Endothelial cell (in vitro differentiated cells): ENCODE measurements around the gene ADGRG6. TPM values are rescaled to one million over a fixed set of nuclear protein-coding genes. Genes with fewer than 3 reads are reported as not detected.

Experiments
- DNase-seq: peaks from one replicate; pipeline ENCODE4 v3.0.0; 2021; ENCODE audit warnings: low spot score
- H3K27ac Mint-ChIP-seq: one replicate; pipeline ENCODE4 v1.8.0; 2021; ENCODE audit warnings: mixed read lengths, inconsistent platforms; ENCODE audit not compliant: unreplicated experiment
- H3K27me3 Mint-ChIP-seq: one replicate; pipeline ENCODE4 v1.8.0; 2021; ENCODE audit warnings: mild to moderate bottlenecking, moderate library complexity, mixed read lengths, inconsistent platforms; ENCODE audit not compliant: unreplicated experiment
- H3K36me3 Mint-ChIP-seq: one replicate; pipeline ENCODE4 v1.8.0; 2021; ENCODE audit warnings: mild to moderate bottlenecking, low read depth, mixed read lengths, inconsistent platforms; ENCODE audit not compliant: unreplicated experiment
- H3K4me1 Mint-ChIP-seq: one replicate; pipeline ENCODE4 v1.8.0; 2021; ENCODE audit warnings: mild to moderate bottlenecking, mixed read lengths, inconsistent platforms; ENCODE audit not compliant: unreplicated experiment
- H3K4me3 Mint-ChIP-seq: one replicate; pipeline ENCODE4 v1.8.0; 2021; ENCODE audit warnings: mild to moderate bottlenecking, mixed read lengths, inconsistent platforms; ENCODE audit not compliant: unreplicated experiment
- H3K9me3 Mint-ChIP-seq: one replicate; pipeline ENCODE4 v1.8.0; 2021; ENCODE audit warnings: mixed read lengths, inconsistent platforms; ENCODE audit not compliant: unreplicated experiment
- CTCF ChIP-seq: fragments of 200-600 bp; sonication (generic); IDR thresholded peaks from one replicate; pipeline ENCODE4 v1.5.0; 2021; ENCODE audit warnings: antibody characterized with exemption; ENCODE audit not compliant: unreplicated experiment
- total RNA-seq: library from RNA; stranded (reverse); fragmentation: NEBNext Ultra II Directional; extraction: Animal tissue kit (Norgen Biotek cat#: 25700); gene quantifications from one replicate; pipeline ENCODE4 v1.2.1, GENCODE V29; 2021; ENCODE audit not compliant: unreplicated experiment

Gene ADGRG6
- total RNA-seq, 1 donor from 2014 or later, result 8.8 TPM

- Mint-ChIP-seq H3K9me3 (no peaks in the 10 kb centered on the region), H3K4me3 (no peak overlapping the region), H3K27ac (no peak overlapping the region), H3K27me3 (no peaks in the 10 kb centered on the region), H3K4me1 (no peaks in the 10 kb centered on the region), H3K36me3 (no peaks in the 10 kb centered on the region)
- no peak for TF ChIP-seq CTCF
- no peak for DNase-seq
These were observed 21.6 kb downstream of the ADGRG6 start for GRCh38 chr6:142323377-142323776.

GRCh38 chr6:142324111-142324510, 22.3 kb downstream of the ADGRG6 start:
- Mint-ChIP-seq H3K27me3 (no peaks in the 10 kb centered on the region), H3K4me1 (no peaks in the 10 kb centered on the region), H3K4me3 (no peak overlapping the region), H3K9me3 (no peaks in the 10 kb centered on the region), H3K36me3 (no peaks in the 10 kb centered on the region), H3K27ac (no peak overlapping the region)
- no peak for DNase-seq
- no peak for TF ChIP-seq CTCF

GRCh38 chr6:142325111-142325510, 23.3 kb downstream of the ADGRG6 start:
- no peaks in the 10 kb centered on the region for H3K27me3 Mint-ChIP-seq
- no peak overlapping the region for H3K4me3 Mint-ChIP-seq
- no peaks in the 10 kb centered on the region for H3K4me1 Mint-ChIP-seq
- no peaks in the 10 kb centered on the region for H3K36me3 Mint-ChIP-seq
- DNase-seq, result no peak
- no peaks in the 10 kb centered on the region for H3K9me3 Mint-ChIP-seq
- no peak for TF ChIP-seq CTCF
- no peak overlapping the region for H3K27ac Mint-ChIP-seq

- Mint-ChIP-seq H3K9me3 (no peaks in the 10 kb centered on the region), H3K36me3 (no peaks in the 10 kb centered on the region), H3K4me3 (no peak overlapping the region), H3K27me3 (no peaks in the 10 kb centered on the region), H3K27ac (no peak overlapping the region), H3K4me1 (peaks cover 7% of the 10 kb centered on the region)
- TF ChIP-seq CTCF, result no peak
- no peak for DNase-seq
These were observed 24.7 kb downstream of the ADGRG6 start for GRCh38 chr6:142326540-142326939.

- no peak for DNase-seq
- Mint-ChIP-seq H3K4me3 (no peak overlapping the region), H3K27me3 (no peaks in the 10 kb centered on the region), H3K27ac (no peak overlapping the region), H3K4me1 (peaks cover 10% of the 10 kb centered on the region), H3K9me3 (no peaks in the 10 kb centered on the region), H3K36me3 (no peaks in the 10 kb centered on the region)
- no peak for TF ChIP-seq CTCF
These were observed 26.3 kb downstream of the ADGRG6 start for GRCh38 chr6:142328070-142328469.
